Lower leg skin (tissue), 4 donors: ENCODE results near the gene S100A14. TPM values are rescaled to one million over a fixed set of nuclear protein-coding genes. Genes with fewer than 3 reads are reported as not detected.
"Not testable (repeated sequence)": the region's sequence is repeated elsewhere in the genome, so short reads cannot be mapped to it uniquely, and the experiment has no call there.

Experiments
- DNase-seq, 2 donors: peaks; one replicate each; pipeline ENCODE4 v3.0.0-alpha.2; 2019; ENCODE audit warnings: low spot score in 2 of 2
- H3K4me3 ChIP-seq: fragments of 200-600 bp; sonication (generic); 2 replicates; pipeline ENCODE4 v1.5.1; 2017; ENCODE audit warnings: mild to moderate bottlenecking, low read depth; ENCODE audit not compliant: poor library complexity, severe bottlenecking
- POLR2A ChIP-seq, 2 donors: fragments of 450-650 bp; IDR thresholded peaks; one replicate each; pipeline ENCODE4 v1.6.1; 2016 to 2017; ENCODE audit warnings: antibody characterized with exemption in 2 of 2, mild to moderate bottlenecking in 1 of 2, moderate library complexity in 1 of 2
- WGBS, 2 donors: methylation state at CpG; one replicate each; pipeline ENCODE4 v1.1.5; 2018; 5-methylcytosine and 5-hydroxymethylcytosine counted together
- intact Hi-C: fragments of 100-400 bp; cut with DNase I; formaldehyde crosslinking; loops from one replicate; pipeline ENCODE4 v1.15.0; 2023; ENCODE audit warnings: low total_unique reads
- total RNA-seq, 4 donors: library from RNA; depleted of rRNA; stranded (reverse); fragments of >200 nt; gene quantifications; one replicate each; pipeline ENCODE4 v1.1.0, GENCODE V29; 2016
- TF ChIP-seq, protein P1 (sequence below), 3 donors: fragments of 450-650 bp; IDR thresholded peaks; one replicate each; pipeline ENCODE4 v1.5.1; 2016; ENCODE audit warnings: antibody characterized with exemption in 3 of 3, mild to moderate bottlenecking in 3 of 3, moderate library complexity in 2 of 3

Gene S100A14
- total RNA-seq, 4 donors from 2014 or later = 416 to 668 (median 495) TPM

GRCh38 chr1:153643816-153644215 lies 27.7 kb upstream of the S100A14 start:
- no peak for DNase-seq
- TF ChIP-seq, protein P1, sequence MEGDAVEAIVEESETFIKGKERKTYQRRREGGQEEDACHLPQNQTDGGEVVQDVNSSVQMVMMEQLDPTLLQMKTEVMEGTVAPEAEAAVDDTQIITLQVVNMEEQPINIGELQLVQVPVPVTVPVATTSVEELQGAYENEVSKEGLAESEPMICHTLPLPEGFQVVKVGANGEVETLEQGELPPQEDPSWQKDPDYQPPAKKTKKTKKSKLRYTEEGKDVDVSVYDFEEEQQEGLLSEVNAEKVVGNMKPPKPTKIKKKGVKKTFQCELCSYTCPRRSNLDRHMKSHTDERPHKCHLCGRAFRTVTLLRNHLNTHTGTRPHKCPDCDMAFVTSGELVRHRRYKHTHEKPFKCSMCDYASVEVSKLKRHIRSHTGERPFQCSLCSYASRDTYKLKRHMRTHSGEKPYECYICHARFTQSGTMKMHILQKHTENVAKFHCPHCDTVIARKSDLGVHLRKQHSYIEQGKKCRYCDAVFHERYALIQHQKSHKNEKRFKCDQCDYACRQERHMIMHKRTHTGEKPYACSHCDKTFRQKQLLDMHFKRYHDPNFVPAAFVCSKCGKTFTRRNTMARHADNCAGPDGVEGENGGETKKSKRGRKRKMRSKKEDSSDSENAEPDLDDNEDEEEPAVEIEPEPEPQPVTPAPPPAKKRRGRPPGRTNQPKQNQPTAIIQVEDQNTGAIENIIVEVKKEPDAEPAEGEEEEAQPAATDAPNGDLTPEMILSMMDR (IDR thresholded peaks at IDR 0.05) = no peak
- TF ChIP-seq POLR2A (IDR thresholded peaks at IDR 0.05) = no peak
- intact Hi-C loops = no loop called here
- H3K4me3 ChIP-seq = no peak overlapping the region

- DNase-seq = no peak
- no peak for TF ChIP-seq POLR2A (IDR thresholded peaks at IDR 0.05)
- TF ChIP-seq, protein P1 (IDR thresholded peaks at IDR 0.05) = no peak
- intact Hi-C loops = no loop called here
- 91 to 92% methylated on average over 11 of the region's 11 CpGs for WGBS, 2 donors
- H3K4me3 ChIP-seq = no peak overlapping the region
These were observed 27.0 kb upstream of the S100A14 start for GRCh38 chr1:153643100-153643499.

DNA sequence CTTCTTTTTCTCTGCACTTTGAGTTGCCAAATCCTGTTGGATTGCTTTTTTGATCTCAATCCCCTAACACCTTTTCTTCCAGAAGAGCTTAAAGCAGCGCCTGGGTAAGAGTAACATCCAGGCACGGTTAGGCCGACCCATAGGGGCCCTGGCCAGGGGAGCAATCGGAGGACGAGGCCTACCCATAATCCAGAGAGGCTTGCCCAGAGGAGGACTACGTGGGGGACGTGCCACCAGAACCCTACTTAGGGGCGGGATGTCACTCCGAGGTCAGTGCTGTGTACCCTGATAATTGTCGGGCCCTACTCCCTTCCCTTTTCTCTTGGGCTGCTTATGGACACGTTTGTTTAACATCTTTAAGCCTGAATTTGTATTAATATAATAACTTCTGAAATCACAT lies 26.0 kb upstream of the S100A14 start:
- TF ChIP-seq, protein P1 (IDR thresholded peaks at IDR 0.05) = no peak

GRCh38 chr1:153640861-153641260 lies 24.7 kb upstream of the S100A14 start:
- 64 to 66% methylated on average over 6 of the region's 6 CpGs for WGBS, 2 donors
- intact Hi-C loops = no loop called here

More for the DNA sequence above, 26.0 kb upstream of the S100A14 start:
- 83 to 85% methylated on average over 11 of the region's 11 CpGs for WGBS, 2 donors
- no peak for DNase-seq
- intact Hi-C loops = no loop called here
- H3K4me3 ChIP-seq = no peak overlapping the region

DNA sequence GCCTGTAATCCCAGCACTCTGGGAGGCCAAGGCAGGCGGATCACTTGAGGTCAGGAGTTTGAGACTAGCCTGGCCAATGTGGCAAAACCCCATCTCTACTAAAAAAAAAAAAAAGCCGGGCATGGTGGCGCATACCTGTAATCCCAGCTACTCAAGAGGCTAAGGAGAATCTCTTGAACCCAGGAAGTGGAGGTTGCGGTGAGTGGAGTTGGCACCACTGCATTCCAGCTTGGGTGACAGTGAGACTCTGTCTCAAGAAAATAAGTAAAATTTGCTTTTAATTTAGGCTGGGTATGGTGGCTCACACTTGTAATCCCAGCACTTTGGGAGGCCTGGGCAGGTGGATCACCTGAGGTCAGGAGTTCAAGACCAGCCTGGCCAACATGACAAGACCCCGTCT lies 24.1 kb upstream of the S100A14 start:
- intact Hi-C loops = not testable (repeated sequence)
- WGBS, 2 donors = 93 to 96% methylated on average over 5 of the region's 5 CpGs

More at GRCh38 chr1:153640861-153641260, 24.7 kb upstream of the S100A14 start:
- DNase-seq = no peak
- no peak overlapping the region for H3K4me3 ChIP-seq
- TF ChIP-seq, protein P1 (IDR thresholded peaks at IDR 0.05) = no peak
- TF ChIP-seq POLR2A (IDR thresholded peaks at IDR 0.05) = no peak

GRCh38 chr1:153639280-153639679 lies 23.2 kb upstream of the S100A14 start:
- no peak for DNase-seq
- no peak overlapping the region for H3K4me3 ChIP-seq
- intact Hi-C loops = no loop called here
- TF ChIP-seq, protein P1 (IDR thresholded peaks at IDR 0.05) = no peak
- TF ChIP-seq POLR2A (IDR thresholded peaks at IDR 0.05) = no peak
- WGBS, 2 donors = 79 to 88% methylated on average over 3 of the region's 3 CpGs

More for the DNA sequence above, 24.1 kb upstream of the S100A14 start:
- not testable (repeated sequence) for DNase-seq, H3K4me3 ChIP-seq
